GM18867 (cell line): ENCODE data around the gene WDR62.
"Not testable (repeated sequence)": the region's sequence is repeated elsewhere in the genome, so short reads cannot be mapped to it uniquely, and the experiment has no call there.

Experiments used
- ATAC-seq: cut with Tn5 transposase; IDR thresholded peaks from one replicate; pipeline ENCODE4 v1.9.1; 2021; ENCODE audit warnings: mild to moderate bottlenecking, moderate library complexity; ENCODE audit not compliant: unreplicated experiment

Gene WDR62

DNA sequence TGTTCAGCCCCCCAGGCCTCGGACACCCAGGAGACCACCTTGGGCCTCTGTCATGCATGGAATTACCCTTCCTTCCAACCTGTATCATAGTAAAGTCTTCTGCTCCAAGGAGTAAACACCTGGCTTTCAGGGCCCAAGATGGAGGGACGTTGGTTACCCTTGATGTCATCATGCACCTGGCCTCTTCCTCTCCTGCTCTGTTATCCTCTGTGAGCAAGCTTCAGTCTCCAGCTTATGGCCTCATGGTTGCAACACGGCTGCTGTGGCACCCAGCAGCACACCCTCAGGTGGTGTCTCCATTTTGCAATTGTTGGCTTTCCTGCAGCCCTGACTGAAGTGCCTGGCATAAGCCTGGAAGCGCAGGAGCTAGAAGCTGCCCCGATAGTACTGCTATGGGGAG lies 52.3 kb downstream of the WDR62 start:
- ATAC-seq = no peak

DNA sequence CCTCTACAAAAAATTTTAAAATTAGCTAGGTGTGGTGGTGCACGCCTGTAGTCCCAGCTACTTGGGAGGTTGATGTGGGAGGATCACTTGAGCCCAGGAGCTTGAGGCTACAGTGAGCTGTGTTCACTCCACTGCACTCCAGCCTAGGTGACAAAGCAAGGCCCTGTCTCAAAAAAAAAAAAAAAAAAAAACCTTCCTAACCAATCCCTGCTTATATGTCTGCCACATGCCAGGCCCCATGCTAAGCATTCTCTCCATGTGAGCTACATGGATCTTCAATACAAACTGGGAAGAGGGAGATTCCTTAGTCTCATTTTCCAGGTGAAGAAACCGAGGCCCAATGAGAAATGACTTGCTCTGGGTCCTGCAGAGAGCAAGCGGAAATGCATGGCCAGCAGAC lies 54.0 kb downstream of the WDR62 start:
- no peak for ATAC-seq

DNA sequence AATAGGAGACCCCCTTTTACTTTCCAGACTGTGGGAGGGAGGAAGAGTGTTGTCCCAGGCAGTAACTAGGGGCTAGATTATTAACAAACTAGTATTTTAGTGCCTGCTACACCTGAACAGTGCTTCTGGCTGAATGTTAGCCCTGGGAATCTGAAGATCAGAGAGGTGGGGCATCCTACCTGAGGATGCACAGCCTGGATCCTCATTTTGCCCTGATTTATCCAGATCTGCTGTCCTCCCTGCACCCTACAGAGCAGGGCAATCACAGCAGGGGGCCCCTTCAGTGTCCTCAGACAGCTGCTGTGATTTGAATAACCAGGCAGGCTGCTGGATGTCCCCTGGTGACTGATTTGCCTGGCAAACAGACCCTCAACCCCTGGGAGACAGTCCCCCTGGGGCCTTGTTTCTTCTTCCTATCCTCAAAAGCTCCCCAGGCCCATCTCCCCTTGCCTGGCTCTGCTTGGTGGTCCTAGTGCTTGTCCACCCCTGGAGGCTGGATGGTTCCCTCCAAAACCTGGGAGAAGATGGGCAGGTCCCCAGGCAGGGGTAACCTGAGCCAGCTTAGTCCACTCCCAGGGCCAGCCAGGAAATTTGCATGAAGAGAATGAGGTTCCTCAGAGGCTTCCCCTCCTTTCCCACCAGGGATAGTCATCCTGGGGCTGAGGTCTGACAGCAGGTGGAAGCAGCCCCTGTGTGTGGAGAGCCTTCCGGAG lies 55.9 kb downstream of the WDR62 start, which contains the start of gene OVOL3:
Gene OVOL3, plus strand, starts transcription at position 657 of the 713 bp plus-strand sequence. CDS start 60 bp downstream, outside the sequence.
- no peak for ATAC-seq

GRCh38 chr19:36111200-36111539 lies 56.5 kb downstream of the WDR62 start:
- ATAC-seq = no peak

GRCh38 chr19:36112678-36113077 lies 58.0 kb downstream of the WDR62 start:
- ATAC-seq = no peak

- ATAC-seq = no peak
Observed at GRCh38 chr19:36113425-36113824, 58.7 kb downstream of the WDR62 start.

DNA sequence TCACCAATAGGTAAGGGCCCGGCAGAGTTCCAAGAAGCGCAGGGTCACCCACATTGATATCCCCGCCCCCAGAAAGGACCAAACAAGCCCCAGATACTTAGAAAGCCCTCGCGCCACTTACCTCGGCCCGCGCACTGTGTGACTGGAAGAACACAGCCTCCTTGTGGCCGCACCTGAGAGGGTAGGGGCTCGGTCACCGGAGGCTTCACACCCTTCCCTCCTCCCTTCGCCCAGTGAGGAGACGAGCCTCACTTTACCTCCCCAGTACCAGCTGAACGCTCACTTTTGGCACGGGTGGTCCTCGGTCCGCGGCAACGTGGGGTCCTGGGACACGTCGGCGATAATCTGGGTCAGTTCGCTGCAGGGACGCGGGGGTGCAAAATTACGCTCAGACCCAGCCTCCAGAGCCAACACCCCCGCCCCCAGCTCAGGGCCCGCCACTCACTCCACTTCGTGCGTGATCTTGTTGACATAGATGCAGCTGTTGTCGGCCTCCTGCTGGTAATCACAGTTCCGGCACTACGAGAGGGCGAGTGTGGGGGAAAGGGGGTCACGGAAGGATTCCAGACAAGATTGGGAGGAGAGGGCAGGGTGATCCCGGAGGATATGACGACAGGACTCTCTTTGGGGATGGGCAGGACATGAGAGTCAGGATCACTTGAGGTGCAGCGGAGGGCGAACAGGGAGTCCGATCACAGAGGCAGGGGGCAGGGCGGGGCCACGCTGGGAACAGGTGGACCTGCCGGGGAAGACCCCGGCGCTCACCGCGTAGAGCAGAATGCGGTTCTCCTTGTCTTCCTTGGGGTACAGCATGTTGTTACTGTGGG lies 59.4 kb downstream of the WDR62 start:
- ATAC-seq = no peak

- peak; percentile 78 for ATAC-seq
Observed at GRCh38 chr19:36114721-36115452, 60.2 kb downstream of the WDR62 start, which contains the start of gene POLR2I. TSS of gene POLR2I (minus strand) at chr19:36114875. CDS start at chr19:36114856, 19 bp downstream.

DNA sequence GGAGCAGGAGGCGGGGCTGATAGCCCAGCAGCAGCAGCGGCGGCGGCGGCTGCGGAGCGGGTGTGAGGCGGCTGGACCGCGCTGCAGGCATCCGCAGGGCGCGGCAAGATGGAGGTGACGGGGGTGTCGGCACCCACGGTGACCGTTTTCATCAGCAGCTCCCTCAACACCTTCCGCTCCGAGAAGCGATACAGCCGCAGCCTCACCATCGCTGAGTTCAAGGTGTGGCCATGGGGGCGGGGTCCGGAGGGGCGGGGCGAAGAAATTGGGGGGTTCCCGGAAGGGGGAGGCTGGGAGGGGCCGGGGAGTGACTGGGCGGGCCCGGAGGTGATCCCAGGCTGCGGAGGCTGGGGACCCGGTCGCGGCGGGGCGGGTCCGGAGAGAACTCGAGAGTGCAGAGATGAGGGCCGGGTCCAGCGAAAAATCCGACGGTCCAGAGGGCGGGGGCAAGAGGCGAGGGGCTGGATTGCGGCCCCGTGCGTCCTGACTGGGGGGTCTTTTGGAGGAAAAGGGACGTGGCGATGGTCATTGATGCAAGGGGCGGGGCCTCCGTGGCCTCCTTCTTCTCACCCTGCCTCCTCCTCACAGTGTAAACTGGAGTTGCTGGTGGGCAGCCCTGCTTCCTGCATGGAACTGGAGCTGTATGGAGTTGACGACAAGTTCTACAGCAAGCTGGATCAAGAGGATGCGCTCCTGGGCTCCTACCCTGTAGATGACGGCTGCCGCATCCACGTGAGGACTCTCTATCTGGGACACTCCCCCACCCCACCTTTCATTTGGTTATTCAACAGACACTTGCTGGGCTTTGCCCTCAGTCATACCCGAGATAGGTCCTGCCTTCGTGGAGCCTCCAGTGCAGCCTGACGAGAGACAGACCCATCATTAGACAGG lies 61.0 kb downstream of the WDR62 start, which contains the start of gene TBCB:
Gene TBCB, plus strand, starts transcription at position 16 of the 891 bp plus-strand sequence. Its CDS starts 93 bp downstream, at position 109.
- peak; percentile 33 for ATAC-seq

DNA sequence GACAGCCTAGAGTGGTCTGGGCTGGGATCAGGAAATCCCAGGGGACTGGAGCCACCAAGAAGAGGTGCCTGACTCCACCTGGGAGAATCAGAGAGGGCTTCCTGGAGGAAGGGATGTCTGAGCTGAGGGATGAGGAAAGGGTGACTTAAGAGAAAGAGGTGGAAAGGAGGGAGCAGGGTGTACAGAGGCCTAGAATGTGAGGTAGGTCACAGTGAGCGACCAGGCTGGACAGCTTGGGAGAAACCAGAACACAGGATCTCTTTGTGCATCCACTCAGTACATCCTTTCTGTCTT lies 61.6 kb downstream of the WDR62 start:
- no peak for ATAC-seq

DNA sequence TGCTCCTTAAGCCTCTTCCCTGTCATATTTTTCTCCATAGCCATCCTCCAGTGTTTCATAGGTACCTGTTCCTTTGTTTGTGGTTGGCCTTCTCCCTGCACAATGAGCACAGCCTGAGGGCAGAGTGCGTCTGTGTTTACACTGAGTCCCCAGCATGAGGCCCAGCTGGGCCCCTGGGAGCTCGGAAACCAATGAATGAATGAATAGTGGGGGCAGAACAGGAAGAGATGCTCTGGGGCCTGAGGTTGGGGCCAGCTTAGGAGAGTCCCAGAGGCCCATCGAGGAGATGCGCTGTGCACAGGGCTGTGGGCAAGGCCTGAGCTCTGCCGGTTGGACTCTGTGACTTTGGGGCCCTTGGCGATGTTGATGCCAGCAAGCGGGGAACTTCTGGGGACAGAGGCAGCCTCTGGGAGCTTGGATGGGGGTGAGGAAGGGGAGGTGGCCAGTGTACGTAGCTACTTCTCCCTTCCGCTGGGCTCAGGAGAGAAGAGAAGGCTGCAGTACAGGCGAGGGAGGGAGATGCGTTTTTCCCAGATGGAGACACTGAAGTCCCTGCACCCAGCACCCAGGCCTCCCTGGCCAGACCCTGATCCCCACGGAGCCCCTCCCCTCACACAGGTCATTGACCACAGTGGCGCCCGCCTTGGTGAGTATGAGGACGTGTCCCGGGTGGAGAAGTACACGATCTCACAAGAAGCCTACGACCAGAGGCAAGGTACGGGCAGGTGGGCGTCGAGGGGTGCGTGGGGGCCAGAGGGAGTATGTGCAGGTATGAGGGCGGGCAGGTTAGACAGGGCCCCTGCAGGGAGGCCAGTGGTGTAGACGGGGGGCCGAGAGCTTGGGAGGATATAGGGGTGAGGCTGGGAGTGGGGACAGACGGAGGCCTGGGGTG lies 65.6 kb downstream of the WDR62 start:
- ATAC-seq = no peak

- no peak for ATAC-seq
Observed at GRCh38 chr19:36120984-36121358, 66.3 kb downstream of the WDR62 start.

DNA sequence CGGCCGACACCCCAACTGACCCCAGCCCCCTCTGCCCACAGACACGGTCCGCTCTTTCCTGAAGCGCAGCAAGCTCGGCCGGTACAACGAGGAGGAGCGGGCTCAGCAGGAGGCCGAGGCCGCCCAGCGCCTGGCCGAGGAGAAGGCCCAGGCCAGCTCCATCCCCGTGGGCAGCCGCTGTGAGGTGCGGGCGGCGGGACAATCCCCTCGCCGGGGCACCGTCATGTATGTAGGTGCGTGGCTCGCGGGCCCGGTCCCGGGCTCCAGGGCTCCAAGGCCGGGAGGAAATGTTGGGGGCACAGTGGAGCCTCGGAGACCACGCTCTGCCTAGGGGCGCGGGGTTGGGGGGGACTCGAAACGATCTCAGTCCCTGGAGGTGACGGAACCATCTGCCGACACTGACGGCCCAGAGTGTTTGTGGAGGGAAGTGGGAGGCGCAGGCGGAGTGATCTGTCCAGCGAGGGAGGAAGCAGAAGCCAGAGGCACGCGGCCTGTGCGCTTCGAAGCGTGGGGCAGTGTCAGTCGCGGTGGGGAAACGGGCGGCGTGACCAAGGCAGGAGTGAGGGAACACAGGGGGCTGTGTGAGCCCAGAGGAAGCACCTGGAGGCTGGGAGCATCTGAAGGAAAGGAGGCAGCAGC lies 66.9 kb downstream of the WDR62 start:
- no peak for ATAC-seq

- no peak for ATAC-seq
Observed at GRCh38 chr19:36125557-36125956, 70.9 kb downstream of the WDR62 start.

DNA sequence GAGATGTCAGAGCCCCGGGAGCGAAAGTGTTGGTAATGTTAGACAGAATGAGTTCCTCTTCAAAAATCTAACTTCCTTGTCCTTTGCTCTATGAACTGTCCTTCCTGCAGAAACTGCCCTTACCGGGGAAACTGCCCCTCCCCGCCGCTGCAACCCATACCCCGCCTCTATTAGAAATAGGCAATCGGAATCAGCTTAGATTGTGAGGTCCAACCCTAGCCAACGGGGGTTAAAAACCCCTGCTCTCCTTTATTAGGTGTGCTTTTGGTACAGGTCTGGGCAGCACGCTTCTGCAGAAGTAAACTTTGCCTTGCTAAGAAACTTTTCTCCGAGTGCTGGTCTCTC lies 73.7 kb downstream of the WDR62 start:
- ATAC-seq = peak; percentile 5

DNA sequence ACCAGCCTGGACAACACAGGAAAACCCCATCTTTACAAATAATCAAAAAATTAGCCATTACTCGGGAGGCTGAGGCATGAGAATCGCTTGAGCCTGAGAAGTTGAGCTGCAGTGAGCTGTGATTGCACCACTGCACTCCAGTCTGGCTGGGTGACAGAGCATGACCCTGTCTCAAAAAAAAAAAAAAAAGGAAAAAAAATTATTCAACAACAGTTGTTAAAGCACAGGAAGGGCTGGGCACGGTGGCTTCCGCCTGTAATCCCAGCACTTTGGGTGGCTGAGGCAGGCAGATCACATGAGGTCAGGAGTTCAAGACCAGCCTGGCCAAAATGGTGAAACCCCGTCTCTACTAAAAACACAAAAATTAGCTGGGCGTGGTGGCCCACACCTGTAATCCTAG lies 76.5 kb downstream of the WDR62 start:
- not testable (repeated sequence) for ATAC-seq

GRCh38 chr19:36134867-36135266 lies 80.2 kb downstream of the WDR62 start:
- ATAC-seq = not testable (repeated sequence)

GRCh38 chr19:36136964-36137686 lies 82.4 kb downstream of the WDR62 start:
- no peak for ATAC-seq

DNA sequence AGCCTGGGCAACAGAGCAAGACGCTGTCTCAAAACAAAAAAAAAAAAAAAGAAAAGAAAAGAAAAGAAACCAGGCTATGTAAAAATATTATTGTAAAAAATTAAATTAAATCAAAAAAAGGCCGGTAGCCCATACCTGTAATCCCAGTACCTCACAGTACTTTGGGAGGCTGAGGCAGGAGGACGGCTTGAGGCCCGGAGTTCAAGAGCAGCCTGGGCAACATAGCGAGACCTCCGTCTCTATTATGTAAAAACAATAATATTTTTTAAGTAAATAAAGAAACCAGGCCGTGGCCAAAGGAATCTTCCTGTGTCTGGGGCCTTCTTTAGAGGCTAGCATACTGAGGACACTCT lies 84.4 kb downstream of the WDR62 start:
- ATAC-seq = no peak
